ENCODE measurements around the gene VIT. TPM values are rescaled to one million over a fixed set of nuclear protein-coding genes. Genes with fewer than 3 reads are reported as not detected.
"Not testable (repeated sequence)": the region's sequence is repeated elsewhere in the genome, so short reads cannot be mapped to it uniquely, and the experiment has no call there.

Gene VIT
- total RNA-seq, 3 donors from 2014 or later (not counting 1 experiment from before 2014, with no cell fraction given) = 1.4 to 1.9 (median 1.7) TPM

- TF ChIP-seq CTCF (IDR thresholded peaks at IDR 0.05) = no peak
- H3K36me3 ChIP-seq (ENCODE audit: control insufficient read depth, insufficient read depth, low read length) = no peaks in the 10 kb centered on the region
- no peak for DNase-seq
- H3K4me1 ChIP-seq (ENCODE audit: control insufficient read depth, insufficient read depth, low read length) = peaks cover 3% of the 10 kb centered on the region
- no peaks in the 10 kb centered on the region for H3K27me3 ChIP-seq (ENCODE audit: control insufficient read depth, insufficient read depth, low read length)
- no peaks in the 10 kb centered on the region for H3K9me3 ChIP-seq (ENCODE audit: control insufficient read depth, insufficient read depth, low read length)
- H3K27ac ChIP-seq (ENCODE audit: low read length) = no peak overlapping the region
- WGBS (ENCODE audit: insufficient coverage) = over 99% methylated on average over 6 of the region's 7 CpGs
- no peak for ATAC-seq
- H3K4me3 Mint-ChIP-seq = no peak overlapping the region
- no peaks in the 10 kb centered on the region for H3K9me3 Mint-ChIP-seq
- peaks cover 6 to 27% of the 10 kb centered on the region in 2 donors for H3K4me1 Mint-ChIP-seq
- H3K27me3 Mint-ChIP-seq (ENCODE audit: low read depth in 2 of 2) = no peaks in the 10 kb centered on the region
- no peaks in the 10 kb centered on the region for H3K36me3 Mint-ChIP-seq
- H3K4me3 ChIP-seq (ENCODE audit: low read length) = no peak overlapping the region
- intact Hi-C loops (cut with micrococcal nuclease) = no loop called here
- no peak overlapping the region for H3K27ac Mint-ChIP-seq
Measured at GRCh38 chr2:36820942-36821605, 124.6 kb downstream of the VIT start.

- Histone ChIP-seq H3K4me3 (ENCODE audit: low read length) (no peak overlapping the region), H3K27ac (ENCODE audit: low read length) (no peak overlapping the region), H3K36me3 (ENCODE audit: control insufficient read depth, insufficient read depth, low read length) (no peaks in the 10 kb centered on the region), H3K27me3 (ENCODE audit: control insufficient read depth, insufficient read depth, low read length) (no peaks in the 10 kb centered on the region), H3K9me3 (ENCODE audit: control insufficient read depth, insufficient read depth, low read length) (no peaks in the 10 kb centered on the region), H3K4me1 (ENCODE audit: control insufficient read depth, insufficient read depth, low read length) (no peaks in the 10 kb centered on the region)
- no peak for ATAC-seq
- no peaks in the 10 kb centered on the region for H3K9me3 Mint-ChIP-seq
- H3K27me3 Mint-ChIP-seq (ENCODE audit: low read depth in 2 of 2) = no peaks in the 10 kb centered on the region
- 95% methylated on average over 10 of the region's 10 CpGs for WGBS (ENCODE audit: insufficient coverage)
- DNase-seq = no peak
- intact Hi-C loops (cut with micrococcal nuclease) = no loop called here
- TF ChIP-seq CTCF (IDR thresholded peaks at IDR 0.05) = no peak
- H3K4me1 Mint-ChIP-seq = peaks cover 0 to 11% of the 10 kb centered on the region in 2 donors
- H3K36me3 Mint-ChIP-seq = no peaks in the 10 kb centered on the region
- no peak overlapping the region for H3K4me3 Mint-ChIP-seq
- no peak overlapping the region for H3K27ac Mint-ChIP-seq
Measured at GRCh38 chr2:36823862-36824261, 127.4 kb downstream of the VIT start.

- H3K27ac Mint-ChIP-seq = no peak overlapping the region
- no peaks in the 10 kb centered on the region for H3K27me3 Mint-ChIP-seq (ENCODE audit: low read depth in 2 of 2)
- H3K27me3 ChIP-seq (ENCODE audit: control insufficient read depth, insufficient read depth, low read length) = no peaks in the 10 kb centered on the region
- H3K27ac ChIP-seq (ENCODE audit: low read length) = no peak overlapping the region
- H3K9me3 ChIP-seq (ENCODE audit: control insufficient read depth, insufficient read depth, low read length) = no peaks in the 10 kb centered on the region
- no peaks in the 10 kb centered on the region for H3K36me3 ChIP-seq (ENCODE audit: control insufficient read depth, insufficient read depth, low read length)
- no peak overlapping the region for H3K4me3 Mint-ChIP-seq
- TF ChIP-seq CTCF (IDR thresholded peaks at IDR 0.05) = no peak
- intact Hi-C loops (cut with micrococcal nuclease) = no loop called here
- WGBS (ENCODE audit: insufficient coverage) = 93% methylated on average over 7 of the region's 7 CpGs
- H3K4me1 Mint-ChIP-seq = peaks cover 0 to 7% of the 10 kb centered on the region in 2 donors
- H3K4me3 ChIP-seq (ENCODE audit: low read length) = no peak overlapping the region
- no peaks in the 10 kb centered on the region for H3K4me1 ChIP-seq (ENCODE audit: control insufficient read depth, insufficient read depth, low read length)
- DNase-seq (no peak), ATAC-seq (no peak)
- no peaks in the 10 kb centered on the region for H3K36me3 Mint-ChIP-seq
- H3K9me3 Mint-ChIP-seq = no peaks in the 10 kb centered on the region
Measured at GRCh38 chr2:36824273-36824672, 127.8 kb downstream of the VIT start.

GRCh38 chr2:36824683-36825082, 128.2 kb downstream of the VIT start:
- WGBS (ENCODE audit: insufficient coverage) = 84% methylated on average over 2 of the region's 2 CpGs
- intact Hi-C loops (cut with micrococcal nuclease); H3K4me1 ChIP-seq (ENCODE audit: control insufficient read depth, insufficient read depth, low read length); H3K27me3 ChIP-seq (ENCODE audit: control insufficient read depth, insufficient read depth, low read length); H3K4me1 Mint-ChIP-seq; H3K36me3 Mint-ChIP-seq; H3K9me3 ChIP-seq (ENCODE audit: control insufficient read depth, insufficient read depth, low read length); H3K36me3 ChIP-seq (ENCODE audit: control insufficient read depth, insufficient read depth, low read length); H3K4me3 Mint-ChIP-seq; H3K27ac ChIP-seq (ENCODE audit: low read length); ATAC-seq; H3K27me3 Mint-ChIP-seq (ENCODE audit: low read depth in 2 of 2); H3K9me3 Mint-ChIP-seq; DNase-seq; H3K27ac Mint-ChIP-seq; H3K4me3 ChIP-seq (ENCODE audit: low read length): not testable (repeated sequence)
